Right lobe of liver (tissue), 6 donors: ENCODE results near the gene FASTKD1. TPM values are rescaled to one million over a fixed set of nuclear protein-coding genes. Genes with fewer than 3 reads are reported as not detected.

Source experiments
- ATAC-seq, 4 donors: fragments of 200-7000 bp; cut with Tn5 transposase; one replicate each; pipeline ENCODE4 v1.9.1; 2020; ENCODE audit warnings: mild to moderate bottlenecking in 4 of 4, moderate library complexity in 4 of 4
- DNase-seq, 3 donors: peaks; one replicate each; pipeline ENCODE4 v3.0.0-alpha.2; 2020
- H3K27ac ChIP-seq, 3 donors: fragments of 200-600 bp; one replicate each; pipeline ENCODE4 v1.8.0; 2022
- H3K27me3 ChIP-seq, 2 donors: fragments of 200-600 bp; one replicate each; pipeline ENCODE4 v1.8.0; 2022
- H3K36me3 ChIP-seq, 4 donors: fragments of 200-600 bp; sonication (generic) in 1 of 4; one replicate each; pipeline versions ENCODE4 v1.5.1 to v1.8.0; 2017 to 2022; ENCODE audit warnings: control low read depth in 1 of 4
- H3K4me1 ChIP-seq, 4 donors: fragments of 200-600 bp; sonication (generic) in 1 of 4; one replicate each; pipeline versions ENCODE4 v1.5.1 to v1.8.0; 2017 to 2022; ENCODE audit warnings: control low read depth in 1 of 4
- H3K4me3 ChIP-seq, 3 donors: fragments of 200-600 bp; one replicate each; pipeline ENCODE4 v1.8.0; 2022
- H3K9me3 ChIP-seq, 4 donors: fragments of 200-600 bp; sonication (generic) in 1 of 4; one replicate each; pipeline versions ENCODE4 v1.5.1 to v1.8.0; 2017 to 2022; ENCODE audit warnings: control low read depth in 1 of 4
- CTCF ChIP-seq, 4 donors: fragments of 200-600 bp in 3 of 4; fragments of 450-650 bp in 1 of 4; IDR thresholded peaks; one replicate each; pipeline versions ENCODE4 v1.5.1 to v1.8.0; 2016 to 2022; ENCODE audit warnings: antibody characterized with exemption in 4 of 4, mild to moderate bottlenecking in 2 of 4
- POLR2A ChIP-seq: fragments of 450-650 bp; IDR thresholded peaks from one replicate; pipeline ENCODE4 v1.6.1; 2017; ENCODE audit warnings: antibody characterized with exemption, mild to moderate bottlenecking
- WGBS: methylation state at CpG from one replicate; pipeline ENCODE4 v1.1.6; 2018; ENCODE audit warnings: low coverage, low lambda C conversion rate; ENCODE audit not compliant: insufficient coverage; ENCODE audit errors: missing lambda C conversion rate; 5-methylcytosine and 5-hydroxymethylcytosine counted together
- intact Hi-C, 2 donors: fragments of 100-400 bp; cut with DNase I; formaldehyde crosslinking; loops; one replicate each; pipeline versions ENCODE4 v1.11.2 to v1.14.1; 2022
- total RNA-seq, 6 experiments: library from RNA; depleted of rRNA in 2 of 6; stranded (reverse); fragments of >200 nt in 2 of 6; fragmentation: NEBNext Ultra II Directional in 3 of 6; extraction: Animal tissue kit (Norgen Biotek cat#: 25700) in 3 of 6; gene quantifications; one replicate each; pipeline versions ENCODE4 v1.1.0 to v1.2.4, GENCODE V29; 2016 to 2023
- donor health status: DM: no; HTN: yes; CAD: no.
- donor health status: DM: no; HTN: no; CAD: no.
- donor health status: DM: no; HTN: no; CAD: no.
- donor health status: DM: no; HTN: yes; CAD: no.
- donor health status: DM: no; HTN: yes; CAD: no.

Gene FASTKD1
- total RNA-seq, 6 experiments from 2014 or later, result 11.6 to 21.1 (median 13.4) TPM

- H3K4me3 ChIP-seq, result no peak overlapping the region
These were observed 63.7 kb downstream of the FASTKD1 start for GRCh38 chr2:169509955-169510354.

DNA sequence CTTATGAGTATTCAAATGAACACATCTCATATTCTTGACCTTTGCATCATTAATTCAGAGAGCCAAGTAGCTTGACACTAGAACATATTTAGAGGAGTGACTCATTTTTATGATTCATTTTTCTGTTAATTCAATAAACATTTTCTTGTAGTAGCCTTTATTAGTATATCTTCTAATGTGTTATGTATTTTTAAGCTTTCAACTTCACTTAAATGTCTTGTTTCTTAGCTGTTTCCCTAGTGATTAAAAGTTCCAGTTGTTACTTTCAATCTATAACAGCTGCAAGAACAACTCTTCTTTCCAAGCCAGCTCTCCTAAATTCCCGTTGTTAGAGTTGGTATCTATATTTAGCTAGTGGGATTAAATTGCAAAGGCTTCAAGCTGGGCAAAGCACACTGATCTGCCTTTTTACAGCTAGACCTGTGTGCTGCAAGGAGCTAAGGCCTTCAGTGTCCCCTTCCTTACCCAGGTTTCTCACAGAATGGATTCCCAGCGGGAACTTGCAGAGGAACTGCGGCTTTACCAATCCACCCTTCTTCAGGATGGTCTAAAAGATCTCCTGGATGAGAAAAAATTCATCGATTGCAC is 64.3 kb downstream of the FASTKD1 start, which contains the start of gene KLHL41:
Gene KLHL41, plus strand, starts transcription at position 405 of the 588 bp plus-strand sequence. Its CDS starts 77 bp downstream, at position 482.
- DNase-seq, result no peak
- no peak within 1 kb of the TSS for H3K4me3 ChIP-seq
- 74% methylated on average over 4 of the region's 4 CpGs for whole genome bisulfite sequencing
- TF ChIP-seq POLR2A (no peak), CTCF (IDR thresholded peaks at IDR 0.05) (no peak)
- no peaks in the 10 kb centered on the region for H3K27me3 ChIP-seq
- ATAC-seq, result no peak
- H3K9me3 ChIP-seq, result no peaks in the 10 kb centered on the region
- intact Hi-C loops, result no loop called here
- H3K36me3 ChIP-seq, result no peaks in the 10 kb centered on the region
- H3K4me1 ChIP-seq, result no peaks in the 10 kb centered on the region
- no peak within 1 kb of the TSS for H3K27ac ChIP-seq

More at GRCh38 chr2:169509955-169510354, 63.7 kb downstream of the FASTKD1 start:
- intact Hi-C loops, result no loop called here
- Histone ChIP-seq H3K27ac (no peak overlapping the region), H3K36me3 (no peaks in the 10 kb centered on the region), H3K27me3 (no peaks in the 10 kb centered on the region), H3K9me3 (no peaks in the 10 kb centered on the region), H3K4me1 (no peaks in the 10 kb centered on the region)
- TF ChIP-seq CTCF (IDR thresholded peaks at IDR 0.05) (no peak), POLR2A (no peak)
- WGBS, result 89% methylated on average over 8 of the region's 8 CpGs
- DNase-seq, result no peak
- no peak for ATAC-seq

- H3K4me1 ChIP-seq, result no peaks in the 10 kb centered on the region
- no peak overlapping the region for H3K27ac ChIP-seq
- H3K27me3 ChIP-seq, result no peaks in the 10 kb centered on the region
- intact Hi-C loops, result no loop called here
- TF ChIP-seq CTCF (IDR thresholded peaks at IDR 0.05), result no peak
- no peak for TF ChIP-seq POLR2A
- ATAC-seq, result peak in 1 of 4 donors; percentile 89
- H3K9me3 ChIP-seq, result no peaks in the 10 kb centered on the region
- DNase-seq, result no peak
- H3K4me3 ChIP-seq, result no peak overlapping the region
- no peaks in the 10 kb centered on the region for H3K36me3 ChIP-seq
These were observed 66.0 kb downstream of the FASTKD1 start for GRCh38 chr2:169507698-169508097.

GRCh38 chr2:169504651-169505050 is 69.0 kb downstream of the FASTKD1 start:
- 95% methylated on average over 10 of the region's 19 CpGs for WGBS
- Histone ChIP-seq H3K36me3 (peaks cover 0 to 7% (median 0%) of the 10 kb centered on the region in 4 donors), H3K9me3 (no peaks in the 10 kb centered on the region), H3K4me3 (no peak overlapping the region), H3K27ac (no peak overlapping the region), H3K4me1 (no peaks in the 10 kb centered on the region), H3K27me3 (no peaks in the 10 kb centered on the region)
- no peak for TF ChIP-seq CTCF (IDR thresholded peaks at IDR 0.05)
- TF ChIP-seq POLR2A, result no peak
- ATAC-seq (no peak), DNase-seq (no peak)
- intact Hi-C loops, result no loop called here
